ENCODE measurements around the gene CDH4. TPM values are rescaled to one million over a fixed set of nuclear protein-coding genes. Genes with fewer than 3 reads are reported as not detected.
A peak's percentile ranks its signal among the peaks of the same experiment; 100 is the strongest.

Gene CDH4
- total RNA-seq, 6 donors from 2014 or later, result 0.20 to 1.0 (median 0.40) TPM; not detected in 1

DNA sequence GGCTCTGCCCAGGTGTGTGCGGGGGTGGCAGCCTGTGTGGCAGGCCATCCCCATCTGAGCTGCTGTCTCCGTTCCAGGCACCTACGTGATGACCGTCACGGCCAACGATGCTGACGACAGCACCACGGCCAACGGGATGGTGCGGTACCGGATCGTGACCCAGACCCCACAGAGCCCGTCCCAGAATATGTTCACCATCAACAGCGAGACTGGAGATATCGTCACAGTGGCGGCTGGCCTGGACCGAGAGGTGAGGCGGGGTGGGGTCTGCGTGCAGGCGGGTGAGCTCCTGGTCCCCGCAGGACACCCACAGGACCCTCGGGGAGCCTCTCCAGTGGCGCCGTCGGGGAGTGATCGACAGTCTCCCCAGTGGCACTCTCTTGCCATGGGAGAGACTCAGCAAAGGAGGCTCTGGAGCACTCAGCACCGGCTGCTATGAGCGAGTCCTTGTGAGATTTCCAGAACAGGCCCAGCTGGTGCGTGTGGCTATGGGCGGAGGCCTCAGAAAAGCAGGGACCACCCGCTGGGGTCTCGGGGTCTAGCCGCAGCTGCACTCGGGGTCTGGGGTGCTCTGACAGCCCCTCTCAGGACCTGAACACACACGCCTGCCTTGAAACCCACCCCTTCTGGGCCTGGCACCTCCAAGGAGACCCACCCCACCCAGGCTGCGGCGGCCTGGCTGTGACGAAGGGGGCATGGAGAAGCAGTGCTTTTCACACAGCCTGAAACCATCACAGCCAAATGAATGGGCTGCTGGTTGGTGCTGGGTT is 621.8 kb downstream of the CDH4 start:
- H3K27me3 ChIP-seq, result no peaks in the 10 kb centered on the region
- no peak overlapping the region for H3K27ac ChIP-seq
- no peaks in the 10 kb centered on the region for H3K4me1 ChIP-seq
- 85 to 90% methylated on average over 16 to 34 of the region's 38 CpGs for WGBS, 2 donors
- TF ChIP-seq POLR2A (IDR thresholded peaks at IDR 0.05), result no peak
- TF ChIP-seq, protein P1, sequence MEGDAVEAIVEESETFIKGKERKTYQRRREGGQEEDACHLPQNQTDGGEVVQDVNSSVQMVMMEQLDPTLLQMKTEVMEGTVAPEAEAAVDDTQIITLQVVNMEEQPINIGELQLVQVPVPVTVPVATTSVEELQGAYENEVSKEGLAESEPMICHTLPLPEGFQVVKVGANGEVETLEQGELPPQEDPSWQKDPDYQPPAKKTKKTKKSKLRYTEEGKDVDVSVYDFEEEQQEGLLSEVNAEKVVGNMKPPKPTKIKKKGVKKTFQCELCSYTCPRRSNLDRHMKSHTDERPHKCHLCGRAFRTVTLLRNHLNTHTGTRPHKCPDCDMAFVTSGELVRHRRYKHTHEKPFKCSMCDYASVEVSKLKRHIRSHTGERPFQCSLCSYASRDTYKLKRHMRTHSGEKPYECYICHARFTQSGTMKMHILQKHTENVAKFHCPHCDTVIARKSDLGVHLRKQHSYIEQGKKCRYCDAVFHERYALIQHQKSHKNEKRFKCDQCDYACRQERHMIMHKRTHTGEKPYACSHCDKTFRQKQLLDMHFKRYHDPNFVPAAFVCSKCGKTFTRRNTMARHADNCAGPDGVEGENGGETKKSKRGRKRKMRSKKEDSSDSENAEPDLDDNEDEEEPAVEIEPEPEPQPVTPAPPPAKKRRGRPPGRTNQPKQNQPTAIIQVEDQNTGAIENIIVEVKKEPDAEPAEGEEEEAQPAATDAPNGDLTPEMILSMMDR (IDR thresholded peaks at IDR 0.05), result no peak
- TF ChIP-seq EP300 (IDR thresholded peaks at IDR 0.05), result no peak
- TF ChIP-seq POLR2AphosphoS5 (IDR thresholded peaks at IDR 0.05), result no peak
- DNase-seq (peak in 1 of 2 donors; percentile 69), ATAC-seq (ENCODE audit: low FRiP score in 2 of 2) (no peak)
- H3K36me3 ChIP-seq, result no peaks in the 10 kb centered on the region
- H3K9me3 ChIP-seq, result no peaks in the 10 kb centered on the region
- no peak overlapping the region for H3K4me3 ChIP-seq

- ATAC-seq (ENCODE audit: low FRiP score in 2 of 2), result peak in 1 of 2 donors; percentile 6
- DNase-seq, result peak in 1 of 2 donors; percentile 68
- TF ChIP-seq POLR2A (IDR thresholded peaks at IDR 0.05) (no peak), EP300 (IDR thresholded peaks at IDR 0.05) (no peak), POLR2AphosphoS5 (IDR thresholded peaks at IDR 0.05) (no peak)
- TF ChIP-seq, protein P1 (IDR thresholded peaks at IDR 0.05), result no peak
- H3K4me1 ChIP-seq, result no peaks in the 10 kb centered on the region
- no peaks in the 10 kb centered on the region for H3K9me3 ChIP-seq
- H3K27ac ChIP-seq, result no peak overlapping the region
- 68 to 79% methylated on average over 11 to 27 of the region's 27 CpGs for WGBS, 2 donors
- no peak overlapping the region for H3K4me3 ChIP-seq
- H3K36me3 ChIP-seq, result no peaks in the 10 kb centered on the region
- no peaks in the 10 kb centered on the region for H3K27me3 ChIP-seq
Observed at GRCh38 chr20:61874421-61875068, 622.5 kb downstream of the CDH4 start.

GRCh38 chr20:61875221-61875885 is 623.3 kb downstream of the CDH4 start:
- Histone ChIP-seq H3K4me3 (no peak overlapping the region), H3K4me1 (no peaks in the 10 kb centered on the region), H3K9me3 (no peaks in the 10 kb centered on the region), H3K36me3 (no peaks in the 10 kb centered on the region), H3K27me3 (no peaks in the 10 kb centered on the region), H3K27ac (no peak overlapping the region)
- DNase-seq (peak in 1 of 2 donors; percentile 44), ATAC-seq (ENCODE audit: low FRiP score in 2 of 2) (no peak)
- TF ChIP-seq POLR2AphosphoS5 (IDR thresholded peaks at IDR 0.05), result no peak
- no peak for TF ChIP-seq POLR2A (IDR thresholded peaks at IDR 0.05)
- no peak for TF ChIP-seq EP300 (IDR thresholded peaks at IDR 0.05)
- TF ChIP-seq, protein P1 (IDR thresholded peaks at IDR 0.05), result no peak
- 72 to 84% methylated on average over 15 to 25 of the region's 25 CpGs for WGBS, 2 donors

GRCh38 chr20:61875996-61876395 is 623.9 kb downstream of the CDH4 start:
- Histone ChIP-seq H3K36me3 (no peaks in the 10 kb centered on the region), H3K9me3 (no peaks in the 10 kb centered on the region), H3K27ac (no peak overlapping the region), H3K4me3 (no peak overlapping the region), H3K27me3 (no peaks in the 10 kb centered on the region), H3K4me1 (no peaks in the 10 kb centered on the region)
- no peak for ATAC-seq (ENCODE audit: low FRiP score in 2 of 2)
- TF ChIP-seq POLR2A (IDR thresholded peaks at IDR 0.05), result no peak
- no peak for TF ChIP-seq EP300 (IDR thresholded peaks at IDR 0.05)
- TF ChIP-seq POLR2AphosphoS5 (IDR thresholded peaks at IDR 0.05), result no peak
- TF ChIP-seq, protein P1 (IDR thresholded peaks at IDR 0.05), result no peak
- 76 to 89% methylated on average over 3 to 14 of the region's 16 CpGs for WGBS, 2 donors
- DNase-seq, result peak in 1 of 2 donors; percentile 66

Data from upper lobe of left lung (tissue), 6 donors.